Erythroblast (primary cell): ENCODE measurements around the gene PHACTR2.

Source experiments
- GATA1 ChIP-seq: IDR thresholded peaks from 2 replicates; pipeline ENCODE4 v1.6.1; 2011; ENCODE audit warnings: low read depth, mild to moderate bottlenecking, control low read depth, low read length, moderate library complexity
- POLR2A ChIP-seq: IDR thresholded peaks from 2 replicates; pipeline ENCODE4 v1.6.1; 2011; ENCODE audit warnings: mild to moderate bottlenecking, low read length

DNA sequence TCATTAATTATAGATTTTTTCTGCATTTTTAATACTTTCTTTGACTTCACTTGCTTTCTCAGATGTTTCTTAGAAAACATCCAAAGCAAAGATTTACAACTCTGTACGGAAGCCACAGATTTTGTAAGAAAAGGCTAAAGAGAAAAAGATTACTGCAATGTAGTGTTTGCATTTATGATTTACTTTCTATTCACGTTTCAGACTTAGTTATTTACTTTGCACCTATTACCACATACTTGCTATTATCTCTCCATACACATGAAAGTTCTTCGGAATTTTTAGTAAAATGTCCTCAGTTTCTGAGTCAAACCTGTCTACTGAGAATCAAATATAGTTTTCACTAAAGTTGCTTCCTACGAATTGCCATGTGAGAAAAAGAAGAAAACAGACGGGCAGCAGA is 22.2 kb upstream of the PHACTR2 start:
- TF ChIP-seq POLR2A: no peak
- TF ChIP-seq GATA1: no peak
